HUES6 (cell line): Measurements from ENCODE around the gene TNS3.

ENCODE experiments used
- H3K27ac ChIP-seq: 2 replicates; pipeline ENCODE4 v1.7.0; 2013; ENCODE audit warnings: low read depth, mild to moderate bottlenecking, low read length, inconsistent platforms
- H3K27me3 ChIP-seq: 2 replicates; pipeline ENCODE4 v1.6.1; 2013; ENCODE audit warnings: low read length; ENCODE audit not compliant: control insufficient read depth, insufficient read depth
- H3K36me3 ChIP-seq: 2 replicates; pipeline ENCODE4 v1.6.1; 2013; ENCODE audit warnings: low read length; ENCODE audit not compliant: control insufficient read depth, insufficient read depth
- H3K4me1 ChIP-seq: 2 replicates; pipeline ENCODE4 v1.6.1; 2013; ENCODE audit warnings: low read length; ENCODE audit not compliant: control insufficient read depth, insufficient read depth
- H3K4me3 ChIP-seq: 2 replicates; pipeline ENCODE4 v1.5.1; 2013; ENCODE audit warnings: low read depth, low read length
- H3K9ac ChIP-seq: one replicate; pipeline ENCODE4 v1.6.1; 2013; ENCODE audit warnings: mild to moderate bottlenecking, low read length
- H3K9me3 ChIP-seq: 2 replicates; pipeline ENCODE4 v1.6.1; 2013; ENCODE audit warnings: low read depth, low read length; ENCODE audit not compliant: control insufficient read depth, insufficient read depth

TNS3 gene

GRCh38 chr7:47389923-47390630 is 191.8 kb downstream of the TNS3 start:
- Histone ChIP-seq H3K4me1 (no peaks in the 10 kb centered on the region), H3K9ac (no peak overlapping the region), H3K4me3 (no peak overlapping the region), H3K27me3 (no peaks in the 10 kb centered on the region), H3K27ac (no peak overlapping the region), H3K9me3 (no peaks in the 10 kb centered on the region), H3K36me3 (peaks cover 46% of the 10 kb centered on the region)

DNA sequence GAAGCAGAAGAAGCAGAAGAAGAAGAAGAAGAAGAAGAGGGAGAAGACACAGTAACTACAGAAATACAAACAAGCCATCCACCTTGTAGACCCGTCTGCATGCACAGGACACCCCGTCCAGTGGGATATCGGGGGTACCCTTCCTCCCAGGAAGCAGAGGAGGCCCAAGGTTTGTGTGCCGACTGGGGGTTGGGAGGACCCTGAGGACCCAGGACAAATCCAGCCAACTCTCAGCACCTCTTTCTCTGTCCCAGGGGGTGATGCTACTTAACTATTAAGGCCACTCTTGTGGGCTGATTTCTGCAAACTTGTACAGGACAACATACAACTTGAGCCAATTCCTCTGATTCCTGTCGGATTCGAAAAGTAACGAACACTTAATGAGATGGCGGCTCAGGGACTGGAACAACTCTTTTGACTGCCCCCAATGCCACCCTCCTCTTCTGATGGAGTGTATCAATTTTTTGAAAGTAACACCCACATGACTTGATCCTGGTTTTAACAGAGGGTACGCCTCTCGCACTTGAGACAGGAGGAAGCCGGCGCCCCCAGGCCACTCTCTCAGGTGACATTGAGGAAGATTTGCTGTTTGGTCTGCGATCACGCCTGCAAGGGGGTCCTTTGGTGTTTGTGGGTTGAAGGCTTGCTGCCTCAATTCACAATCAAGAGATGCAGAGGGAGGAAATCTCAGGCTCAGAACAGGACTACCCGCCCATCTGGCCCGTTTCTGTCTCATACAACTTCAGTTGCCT is 192.6 kb downstream of the TNS3 start:
- no peaks in the 10 kb centered on the region for H3K4me1 ChIP-seq
- H3K27me3 ChIP-seq: no peaks in the 10 kb centered on the region
- H3K9me3 ChIP-seq: no peaks in the 10 kb centered on the region
- no peak overlapping the region for H3K9ac ChIP-seq
- H3K36me3 ChIP-seq: peaks cover 41% of the 10 kb centered on the region
- no peak overlapping the region for H3K27ac ChIP-seq
- no peak overlapping the region for H3K4me3 ChIP-seq

GRCh38 chr7:47387506-47387905 is 194.4 kb downstream of the TNS3 start:
- H3K4me3 ChIP-seq: no peak overlapping the region
- no peaks in the 10 kb centered on the region for H3K27me3 ChIP-seq
- H3K4me1 ChIP-seq: no peaks in the 10 kb centered on the region
- peaks cover 28% of the 10 kb centered on the region for H3K36me3 ChIP-seq
- H3K9me3 ChIP-seq: no peaks in the 10 kb centered on the region
- H3K27ac ChIP-seq: no peak overlapping the region
- H3K9ac ChIP-seq: no peak overlapping the region

- H3K27ac ChIP-seq: no peak overlapping the region
- peaks cover 20% of the 10 kb centered on the region for H3K36me3 ChIP-seq
- H3K4me3 ChIP-seq: no peak overlapping the region
- no peak overlapping the region for H3K9ac ChIP-seq
- no peaks in the 10 kb centered on the region for H3K9me3 ChIP-seq
- no peaks in the 10 kb centered on the region for H3K27me3 ChIP-seq
- H3K4me1 ChIP-seq: peaks cover 3% of the 10 kb centered on the region
These were observed 195.6 kb downstream of the TNS3 start for GRCh38 chr7:47386273-47386835.

- H3K9ac ChIP-seq: no peak overlapping the region
- H3K4me1 ChIP-seq: peaks cover 10% of the 10 kb centered on the region
- H3K36me3 ChIP-seq: peaks cover 13% of the 10 kb centered on the region
- no peaks in the 10 kb centered on the region for H3K27me3 ChIP-seq
- no peaks in the 10 kb centered on the region for H3K9me3 ChIP-seq
- H3K27ac ChIP-seq: no peak overlapping the region
- H3K4me3 ChIP-seq: no peak overlapping the region
These were observed 196.3 kb downstream of the TNS3 start for GRCh38 chr7:47385536-47386125.

- Histone ChIP-seq H3K4me3 (no peak overlapping the region), H3K27ac (no peak overlapping the region), H3K9ac (no peak overlapping the region), H3K4me1 (peaks cover 17% of the 10 kb centered on the region), H3K36me3 (peaks cover 8% of the 10 kb centered on the region; the same call in 1 of the 2 replicates), H3K27me3 (no peaks in the 10 kb centered on the region), H3K9me3 (no peaks in the 10 kb centered on the region)
These were observed 197.0 kb downstream of the TNS3 start for GRCh38 chr7:47384755-47385535.

- Histone ChIP-seq H3K27ac (no peak overlapping the region), H3K4me3 (no peak overlapping the region), H3K27me3 (no peaks in the 10 kb centered on the region), H3K4me1 (peaks cover 28% of the 10 kb centered on the region), H3K9ac (no peak overlapping the region), H3K36me3 (peaks cover 7% of the 10 kb centered on the region; the same call in 1 of the 2 replicates), H3K9me3 (no peaks in the 10 kb centered on the region)
These were observed 198.0 kb downstream of the TNS3 start for GRCh38 chr7:47383696-47384445.

DNA sequence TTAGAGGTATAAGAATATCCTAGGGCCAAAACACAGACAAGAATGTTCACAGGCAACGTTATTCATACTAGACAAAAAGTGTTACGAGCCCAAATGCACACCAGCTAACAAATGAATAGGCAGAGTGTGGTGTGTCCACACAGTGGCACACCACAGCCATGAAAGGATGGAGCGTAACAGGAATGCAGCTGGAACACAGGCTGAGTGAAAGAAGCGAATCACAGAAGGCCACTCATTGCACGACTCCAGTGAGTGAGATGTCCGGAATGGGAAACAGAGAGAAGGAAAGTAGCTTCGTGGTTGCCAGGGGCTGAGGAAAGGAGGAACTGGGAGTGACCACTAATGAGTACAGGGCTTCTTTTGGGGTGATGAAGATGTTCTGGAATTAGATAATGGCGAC is 198.8 kb downstream of the TNS3 start:
- no peaks in the 10 kb centered on the region for H3K27me3 ChIP-seq
- peaks cover 4% of the 10 kb centered on the region; the same call in 1 of the 2 replicates for H3K36me3 ChIP-seq
- H3K9ac ChIP-seq: no peak overlapping the region
- H3K4me1 ChIP-seq: peaks cover 31% of the 10 kb centered on the region
- no peaks in the 10 kb centered on the region for H3K9me3 ChIP-seq
- no peak overlapping the region for H3K4me3 ChIP-seq
- H3K27ac ChIP-seq: no peak overlapping the region

DNA sequence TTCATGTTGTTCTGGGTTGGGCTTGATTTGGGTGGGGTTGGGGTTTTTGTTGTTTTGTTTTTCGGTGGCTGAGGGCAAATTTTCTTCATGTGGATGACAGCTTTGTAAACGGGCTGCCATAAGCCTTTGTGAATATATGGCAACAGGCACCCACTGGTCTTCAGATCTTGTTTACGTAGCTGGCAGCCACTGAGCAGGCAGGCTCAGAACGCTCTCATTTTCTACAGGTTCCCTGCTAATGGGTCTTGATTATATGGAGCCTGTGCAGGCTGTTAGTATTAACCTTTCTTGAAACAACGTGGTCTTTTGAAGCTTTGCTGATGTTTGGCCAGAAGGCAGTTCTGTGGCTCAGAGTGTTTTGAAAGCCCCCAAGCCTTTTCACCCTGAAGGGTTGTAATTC is 199.7 kb downstream of the TNS3 start:
- H3K27ac ChIP-seq: no peak overlapping the region
- H3K4me3 ChIP-seq: no peak overlapping the region
- no peaks in the 10 kb centered on the region for H3K9me3 ChIP-seq
- H3K36me3 ChIP-seq: no peaks in the 10 kb centered on the region
- H3K27me3 ChIP-seq: no peaks in the 10 kb centered on the region
- H3K4me1 ChIP-seq: peaks cover 31% of the 10 kb centered on the region
- H3K9ac ChIP-seq: no peak overlapping the region

GRCh38 chr7:47381134-47381495 is 200.8 kb downstream of the TNS3 start:
- no peaks in the 10 kb centered on the region for H3K36me3 ChIP-seq
- H3K27ac ChIP-seq: no peak overlapping the region
- no peak overlapping the region for H3K9ac ChIP-seq
- no peaks in the 10 kb centered on the region for H3K9me3 ChIP-seq
- peaks cover 31% of the 10 kb centered on the region for H3K4me1 ChIP-seq
- no peaks in the 10 kb centered on the region for H3K27me3 ChIP-seq
- no peak overlapping the region for H3K4me3 ChIP-seq
